IMR-90 (cell line): ENCODE measurements around the gene ZNF532. TPM values are rescaled to one million over a fixed set of nuclear protein-coding genes. Genes with fewer than 3 reads are reported as not detected.

Experiments used
- ATAC-seq: fragments of 200-7000 bp; cut with Tn5 transposase; 2 replicates; pipeline ENCODE4 v1.9.1; 2020; ENCODE audit warnings: low read depth, mild to moderate bottlenecking, moderate library complexity
- BruUV-seq: library from RNA; stranded (reverse); fragments of 400-500 nt; replicated peaks from 2 replicates; lab custom pipeline; 2021; lab: Mats Ljungman, UMichigan
- CTCF ChIA-PET: fragments of 300-600 bp; formaldehyde crosslinking; extraction: SDS; loops from one replicate; lab custom pipeline; 2021; ENCODE audit warnings: antibody characterized with exemption; lab: Yijun Ruan, JAX
- POLR2A ChIA-PET: fragments of 300-600 bp; sonication (Branson Sonifier 250); formaldehyde crosslinking; loops from one replicate; lab custom pipeline; 2022; ENCODE audit warnings: antibody characterized with exemption; ENCODE audit not compliant: unreplicated experiment; lab: Charles Lee
- DNase-seq: peaks from one replicate; pipeline ENCODE4 v3.0.0; 2013
- H2AFZ ChIP-seq: replicated peaks from 2 replicates; pipeline ENCODE3; 2013; ENCODE audit warnings: low read length, mild to moderate bottlenecking; ENCODE audit not compliant: poor library complexity
- H2AK5ac ChIP-seq: 2 replicates; pipeline ENCODE4 v1.6.1; 2013; ENCODE audit warnings: low read depth, low read length, inconsistent platforms
- H2AK9ac ChIP-seq: replicated peaks from 2 replicates; pipeline ENCODE3; 2013; ENCODE audit warnings: mild to moderate bottlenecking, low read depth, low read length, moderate library complexity; ENCODE audit not compliant: poor library complexity
- H2BK120ac ChIP-seq: 2 replicates; pipeline ENCODE4 v1.6.1; 2013; ENCODE audit warnings: low read depth, low read length, inconsistent platforms
- H2BK15ac ChIP-seq: 3 replicates; pipeline ENCODE4 v1.6.1; 2013; ENCODE audit warnings: low read depth, low read length, inconsistent platforms
- H2BK20ac ChIP-seq: 2 replicates; pipeline ENCODE4 v1.6.1; 2013; ENCODE audit warnings: low read depth, mild to moderate bottlenecking, inconsistent platforms, low read length, moderate library complexity
- H2BK5ac ChIP-seq: 2 replicates; pipeline ENCODE4 v1.6.1; 2013; ENCODE audit warnings: mild to moderate bottlenecking, low read depth, low read length, inconsistent platforms; ENCODE audit not compliant: poor library complexity, severe bottlenecking
- H3K14ac ChIP-seq: replicated peaks from 2 replicates; pipeline ENCODE4 v1.6.1; 2013; ENCODE audit warnings: low read depth, low read length, inconsistent platforms
- H3K18ac ChIP-seq: 2 replicates; pipeline ENCODE4 v1.6.1; 2013; ENCODE audit warnings: low read depth, low read length, control low read depth
- H3K23ac ChIP-seq: 2 replicates; pipeline ENCODE4 v1.6.1; 2013; ENCODE audit warnings: low read depth, low read length, inconsistent platforms
- H3K27ac ChIP-seq: 2 replicates; pipeline ENCODE4 v1.5.1; 2013; ENCODE audit warnings: mild to moderate bottlenecking, control low read depth, low read length; ENCODE audit not compliant: insufficient read depth
- H3K27me3 ChIP-seq: 2 replicates; pipeline ENCODE4 v1.6.1; 2013; ENCODE audit warnings: low read length; ENCODE audit not compliant: control insufficient read depth, insufficient read depth
- H3K36me3 ChIP-seq: 2 replicates; pipeline ENCODE4 v1.6.1; 2013; ENCODE audit warnings: low read length, mixed read lengths; ENCODE audit not compliant: control insufficient read depth, insufficient read depth
- H3K4ac ChIP-seq: 2 replicates; pipeline ENCODE4 v1.6.1; 2013; ENCODE audit warnings: low read depth, low read length, inconsistent platforms
- H3K4me1 ChIP-seq: 2 replicates; pipeline ENCODE4 v1.6.1; 2013; ENCODE audit warnings: low read length, mixed read lengths; ENCODE audit not compliant: control insufficient read depth, insufficient read depth
- H3K4me2 ChIP-seq: 2 replicates; pipeline ENCODE4 v1.6.1; 2013; ENCODE audit warnings: low read depth, mild to moderate bottlenecking, control low read depth, low read length, moderate library complexity
- H3K4me3 ChIP-seq: 2 replicates; pipeline ENCODE4 v1.5.1; 2013; ENCODE audit warnings: low read depth, mild to moderate bottlenecking, control low read depth, low read length, moderate library complexity; ENCODE audit not compliant: insufficient read depth
- H3K56ac ChIP-seq: 2 replicates; pipeline ENCODE4 v1.6.1; 2013; ENCODE audit warnings: low read length, inconsistent platforms; ENCODE audit not compliant: insufficient read depth; ENCODE audit errors: extremely low read depth
- H3K79me1 ChIP-seq, 2 experiments: 2 replicates each; pipeline ENCODE4 v1.6.1; 2013; ENCODE audit warnings: low read length in 2 of 2, inconsistent platforms in 1 of 2, low read depth in 1 of 2
- H3K9ac ChIP-seq: 2 replicates; pipeline ENCODE4 v1.6.1; 2013; ENCODE audit warnings: low read depth, low read length, control low read depth
- H3K9me1 ChIP-seq: 2 replicates; pipeline ENCODE4 v1.6.1; 2013; ENCODE audit warnings: low read length, inconsistent platforms; ENCODE audit not compliant: insufficient read depth
- H3K9me3 ChIP-seq: 2 replicates; pipeline ENCODE4 v1.6.1; 2013; ENCODE audit warnings: low read length; ENCODE audit not compliant: control insufficient read depth, insufficient read depth
- H4K20me1 ChIP-seq: 2 replicates; pipeline ENCODE4 v1.6.1; 2013; ENCODE audit warnings: low read length, inconsistent platforms; ENCODE audit not compliant: insufficient read depth
- H4K5ac ChIP-seq: 2 replicates; pipeline ENCODE4 v1.6.1; 2013; ENCODE audit warnings: mild to moderate bottlenecking, low read depth, low read length, control low read depth
- H4K8ac ChIP-seq, 2 experiments: 2 replicates each; pipeline ENCODE4 v1.6.1; 2013; ENCODE audit warnings: low read depth in 2 of 2, low read length in 2 of 2, control low read depth in 1 of 2, inconsistent platforms in 1 of 2
- H4K91ac ChIP-seq: 2 replicates; pipeline ENCODE4 v1.6.1; 2013; ENCODE audit warnings: low read depth, low read length, inconsistent platforms; ENCODE audit not compliant: insufficient read depth
- BHLHE40 ChIP-seq: fragments of 150-350 bp; IDR thresholded peaks from 2 replicates; pipeline ENCODE4 v1.6.1; 2016; ENCODE audit warnings: mild to moderate bottlenecking, low read depth, low read length
- CEBPB ChIP-seq: IDR thresholded peaks from 2 replicates; pipeline ENCODE4 v1.6.1; 2012; ENCODE audit warnings: low read depth, low read length, improper control_type of control experiment
- CHD1 ChIP-seq: IDR thresholded peaks from 2 replicates; pipeline ENCODE4 v1.6.1; 2012; ENCODE audit warnings: low read depth, low read length, improper control_type of control experiment
- CTCF ChIP-seq: conservative IDR thresholded peaks from 2 replicates; pipeline ENCODE4 v1.5.1; 2012; ENCODE audit warnings: mild to moderate bottlenecking, low read depth, low read length, improper control_type of control experiment
- ELK1 ChIP-seq: fragments of 150-350 bp; IDR thresholded peaks from 2 replicates; pipeline ENCODE4 v1.6.1; 2016; ENCODE audit warnings: low read depth, mild to moderate bottlenecking, low read length, moderate library complexity, borderline replicate concordance
- FOS ChIP-seq: fragments of 150-350 bp; IDR thresholded peaks from 2 replicates; pipeline ENCODE4 v1.6.1; 2016; ENCODE audit warnings: low read depth, low read length
- MAFK ChIP-seq: IDR thresholded peaks from 2 replicates; pipeline ENCODE4 v1.6.1; 2012; ENCODE audit warnings: low read depth, low read length, improper control_type of control experiment
- MAZ ChIP-seq: IDR thresholded peaks from 2 replicates; pipeline ENCODE4 v1.6.1; 2012; ENCODE audit warnings: low read depth, mild to moderate bottlenecking, low read length, improper control_type of control experiment, moderate library complexity, borderline replicate concordance
- MXI1 ChIP-seq: IDR thresholded peaks from 2 replicates; pipeline ENCODE4 v1.6.1; 2012; ENCODE audit warnings: low read depth, mild to moderate bottlenecking, low read length, moderate library complexity, borderline replicate concordance
- NFE2L2 ChIP-seq: fragments of 150-350 bp; IDR thresholded peaks from 2 replicates; pipeline ENCODE4 v1.6.1; 2016; ENCODE audit warnings: low read depth, mild to moderate bottlenecking, low read length
- POLR2A ChIP-seq: IDR thresholded peaks from 2 replicates; pipeline ENCODE4 v1.6.1; 2012; ENCODE audit warnings: mild to moderate bottlenecking, low read depth, low read length
- RAD21 ChIP-seq: IDR thresholded peaks from 2 replicates; pipeline ENCODE4 v1.6.1; 2012; ENCODE audit warnings: low read length, improper control_type of control experiment
- RCOR1 ChIP-seq: IDR thresholded peaks from 2 replicates; pipeline ENCODE4 v1.6.1; 2012; ENCODE audit warnings: mild to moderate bottlenecking, low read length, improper control_type of control experiment; ENCODE audit not compliant: insufficient replicate concordance
- RFX5 ChIP-seq: IDR thresholded peaks from 2 replicates; pipeline ENCODE4 v1.8.0; 2012; ENCODE audit warnings: low read depth, mild to moderate bottlenecking, low read length, moderate library complexity
- SMC3 ChIP-seq: fragments of 150-350 bp; IDR thresholded peaks from 2 replicates; pipeline ENCODE4 v1.6.1; 2016; ENCODE audit warnings: low read depth, mild to moderate bottlenecking, antibody characterized with exemption, low read length, moderate library complexity
- USF2 ChIP-seq: fragments of 150-350 bp; IDR thresholded peaks from 2 replicates; pipeline ENCODE4 v1.6.1; 2017; ENCODE audit warnings: mild to moderate bottlenecking, antibody characterized with exemption, low read length, low read depth
- WGBS, 2 experiments: methylation state at CpG; one replicate each; pipeline versions ENCODE4 v1.1.5 to v1.1.7; 2013; ENCODE audit warnings: missing lambda C conversion rate in 2 of 2; ENCODE audit not compliant: insufficient read length in 1 of 2; ENCODE audit errors: extremely low coverage in 2 of 2; 5-methylcytosine and 5-hydroxymethylcytosine counted together
- dilution Hi-C: fragments of 300-500 bp; cut with HindIII; formaldehyde crosslinking; loops from one replicate; pipeline ENCODE4 v1.14.3; 2018; ENCODE audit warnings: low sequenced_read_pairs; ENCODE audit not compliant: unreplicated experiment
- in situ Hi-C: fragments of 300-500 bp; cut with MboI; formaldehyde crosslinking; loops from 3 replicates; pipeline ENCODE4 v1.14.3; 2019; ENCODE audit warnings: low sequenced_read_pairs, inconsistent platforms, mixed read lengths
- intact Hi-C: fragments of 100-400 bp; cut with micrococcal nuclease; formaldehyde crosslinking; loops from 2 replicates; pipeline ENCODE4 v1.10.0; 2022
- polyA plus RNA-seq, 3 experiments: library from polyadenylated mRNA; depleted of rRNA; stranded (reverse); fragments of >200 nt; gene quantifications; 2 replicates each; pipeline ENCODE4 v1.2.3, GENCODE V29; 2012; ENCODE audit warnings: low replicate concordance in 1 of 3
- total RNA-seq: library from RNA; depleted of rRNA; stranded (reverse); fragments of >200 nt; gene quantifications from 2 replicates; pipeline ENCODE4 v1.2.3, GENCODE V29; 2012

Gene ZNF532
- total and polyA plus RNA-seq, 2 of the 4 experiments (the other 2 are of a cell fraction): 29.9 to 45.8 TPM

- H3K9me1 ChIP-seq: peaks cover 13% of the 10 kb centered on the region
- intact Hi-C loops (no loop called here), in situ Hi-C loops (no loop called here), dilution Hi-C loops (no loop called here)
- no peak overlapping the region for H3K56ac ChIP-seq
- no peak overlapping the region for H2BK5ac ChIP-seq
- H2BK15ac ChIP-seq: no peak overlapping the region
- H3K9ac ChIP-seq: no peak overlapping the region
- no peak overlapping the region for H4K8ac ChIP-seq
- H3K9me3 ChIP-seq: no peaks in the 10 kb centered on the region
- H2BK20ac ChIP-seq: no peak overlapping the region
- peaks cover 30% of the 10 kb centered on the region for H3K36me3 ChIP-seq
- H3K18ac ChIP-seq: no peak overlapping the region
- POLR2A ChIA-PET: no interaction called here
- no peak for DNase-seq
- no peak overlapping the region for H3K4ac ChIP-seq
- CTCF ChIA-PET: no interaction called here
- no peak for ATAC-seq
- no peak overlapping the region for H2AFZ ChIP-seq
- no peak overlapping the region for H2AK9ac ChIP-seq
- no peak overlapping the region for H2AK5ac ChIP-seq
- peaks cover 4% of the 10 kb centered on the region; the same call in 1 of the 2 replicates for H4K20me1 ChIP-seq
- peaks cover 14 to 40% of the 10 kb centered on the region in 2 experiments for H3K79me1 ChIP-seq
- H3K27me3 ChIP-seq: no peaks in the 10 kb centered on the region
- H4K5ac ChIP-seq: no peak overlapping the region
- H3K4me3 ChIP-seq: no peak overlapping the region
- BruUV-seq: no TSS peak
- no peak overlapping the region for H3K14ac ChIP-seq
- peaks cover 5% of the 10 kb centered on the region for H3K4me1 ChIP-seq
- H3K4me2 ChIP-seq: no peak overlapping the region
- WGBS, 2 experiments: no CpG with 5 or more reads among the region's 3 CpGs
- no peak overlapping the region for H3K27ac ChIP-seq
- no peak overlapping the region for H4K91ac ChIP-seq
- no peak for TF ChIP-seq MAFK
- TF ChIP-seq BHLHE40: no peak
- TF ChIP-seq CTCF: no peak
- TF ChIP-seq RCOR1: no peak
- TF ChIP-seq FOS: no peak
- no peak for TF ChIP-seq SMC3
- TF ChIP-seq MAZ: no peak
- no peak for TF ChIP-seq RFX5
- no peak for TF ChIP-seq CHD1
- TF ChIP-seq MXI1: no peak
- no peak for TF ChIP-seq POLR2A
- no peak for TF ChIP-seq USF2
- TF ChIP-seq CEBPB: no peak
- TF ChIP-seq RAD21: no peak
- no peak for TF ChIP-seq ELK1
- TF ChIP-seq NFE2L2: no peak
- no peak overlapping the region for H2BK120ac ChIP-seq
- no peak overlapping the region for H3K23ac ChIP-seq
Measured at GRCh38 chr18:58943896-58944295, 79.2 kb downstream of the ZNF532 start.
